Astrocyte of the spinal cord (primary cell): ENCODE measurements around the gene PPM1H.

ENCODE experiments used
- DNase-seq: peaks from one replicate; pipeline ENCODE4 v3.0.0; 2011; ENCODE audit warnings: low read depth, low spot score
- H3K4me3 ChIP-seq: 2 replicates; pipeline ENCODE4 v1.5.1; 2011; ENCODE audit warnings: low read depth, mild to moderate bottlenecking, low read length, moderate library complexity
- CTCF ChIP-seq: IDR thresholded peaks from 2 replicates; pipeline ENCODE4 v1.5.1; 2012; ENCODE audit warnings: low read depth, mild to moderate bottlenecking, low read length, inconsistent platforms
- in situ Hi-C: cut with HindIII; loops from 2 replicates; pipeline ENCODE4 v1.10.0; 2017; ENCODE audit warnings: low sequenced_read_pairs

The PPM1H gene

GRCh38 chr12:62834406-62834805 is 100.5 kb downstream of the PPM1H start:
- no peak for DNase-seq
- in situ Hi-C loops = no loop called here
- TF ChIP-seq CTCF = no peak
- H3K4me3 ChIP-seq = no peak overlapping the region

GRCh38 chr12:62833634-62834033 is 101.3 kb downstream of the PPM1H start:
- no peak for DNase-seq
- H3K4me3 ChIP-seq = no peak overlapping the region
- in situ Hi-C loops = no loop called here
- no peak for TF ChIP-seq CTCF

- H3K4me3 ChIP-seq = no peak overlapping the region
- in situ Hi-C loops = no loop called here
- TF ChIP-seq CTCF = no peak
- DNase-seq = no peak
These were observed 102.4 kb downstream of the PPM1H start for GRCh38 chr12:62832558-62832957.

GRCh38 chr12:62832027-62832426 is 102.9 kb downstream of the PPM1H start:
- no peak for TF ChIP-seq CTCF
- no peak overlapping the region for H3K4me3 ChIP-seq
- in situ Hi-C loops = no loop called here
- no peak for DNase-seq

- no peak for DNase-seq
- no peak overlapping the region for H3K4me3 ChIP-seq
- in situ Hi-C loops = no loop called here
- TF ChIP-seq CTCF = no peak
These were observed 107.1 kb downstream of the PPM1H start for GRCh38 chr12:62827855-62828254.

GRCh38 chr12:62827042-62827441 is 107.9 kb downstream of the PPM1H start:
- in situ Hi-C loops = no loop called here
- TF ChIP-seq CTCF = peak; percentile 17
- DNase-seq = no peak
- H3K4me3 ChIP-seq = no peak overlapping the region
